ENCODE results near the gene RFX8.

RFX8 gene

GRCh38 chr2:101426822-101427221 is 48.1 kb downstream of the RFX8 start:
- no peak for TF ChIP-seq TAF1 (IDR thresholded peaks at IDR 0.05; ENCODE audit: borderline replicate concordance, insufficient read depth, low read length)
- no peak for TF ChIP-seq POLR2AphosphoS5 (IDR thresholded peaks at IDR 0.05; ENCODE audit: low read depth, low read length)
- no peak for TF ChIP-seq FOXP2 (optimal IDR thresholded peaks at IDR 0.05; ENCODE audit: borderline replicate concordance, extremely low read depth, extremely low read length, insufficient read depth)
- TF ChIP-seq SIN3A (IDR thresholded peaks at IDR 0.05; ENCODE audit: borderline replicate concordance, insufficient read depth, low read length), result no peak
- no peak for TF ChIP-seq REST (IDR thresholded peaks at IDR 0.05; ENCODE audit: insufficient read depth in 1 of 2, low read depth in 2 of 2, low read length in 2 of 2)

- no peak for TF ChIP-seq FOXP2 (optimal IDR thresholded peaks at IDR 0.05; ENCODE audit: borderline replicate concordance, extremely low read depth, extremely low read length, insufficient read depth)
- TF ChIP-seq REST (IDR thresholded peaks at IDR 0.05; ENCODE audit: insufficient read depth in 1 of 2, low read depth in 2 of 2, low read length in 2 of 2), result no peak
- no peak for TF ChIP-seq POLR2AphosphoS5 (IDR thresholded peaks at IDR 0.05; ENCODE audit: low read depth, low read length)
Observed at GRCh38 chr2:101420623-101421022, 54.3 kb downstream of the RFX8 start.

- TF ChIP-seq REST (IDR thresholded peaks at IDR 0.05; ENCODE audit: insufficient read depth in 1 of 2, low read depth in 2 of 2, low read length in 2 of 2) (no peak), POLR2AphosphoS5 (IDR thresholded peaks at IDR 0.05; ENCODE audit: low read depth, low read length) (no peak), SIN3A (IDR thresholded peaks at IDR 0.05; ENCODE audit: borderline replicate concordance, insufficient read depth, low read length) (no peak), TAF1 (IDR thresholded peaks at IDR 0.05; ENCODE audit: borderline replicate concordance, insufficient read depth, low read length) (no peak), FOXP2 (optimal IDR thresholded peaks at IDR 0.05; ENCODE audit: borderline replicate concordance, extremely low read depth, extremely low read length, insufficient read depth) (no peak)
Observed at GRCh38 chr2:101419096-101419663, 55.7 kb downstream of the RFX8 start.

- TF ChIP-seq FOXP2 (optimal IDR thresholded peaks at IDR 0.05; ENCODE audit: borderline replicate concordance, extremely low read depth, extremely low read length, insufficient read depth), result no peak
- TF ChIP-seq POLR2AphosphoS5 (IDR thresholded peaks at IDR 0.05; ENCODE audit: low read depth, low read length), result no peak
- TF ChIP-seq REST (IDR thresholded peaks at IDR 0.05; ENCODE audit: insufficient read depth in 1 of 2, low read depth in 2 of 2, low read length in 2 of 2), result no peak
- no peak for TF ChIP-seq SIN3A (IDR thresholded peaks at IDR 0.05; ENCODE audit: borderline replicate concordance, insufficient read depth, low read length)
- no peak for TF ChIP-seq TAF1 (IDR thresholded peaks at IDR 0.05; ENCODE audit: borderline replicate concordance, insufficient read depth, low read length)
Observed at GRCh38 chr2:101418460-101419095, 56.3 kb downstream of the RFX8 start.

All from PFSK-1 (cell line).